GM19324 (cell line): Measurements from ENCODE around the gene PLIN3.
"Not testable (repeated sequence)": the region's sequence is repeated elsewhere in the genome, so short reads cannot be mapped to it uniquely, and the experiment has no call there.

Source experiments
- ATAC-seq: cut with Tn5 transposase; IDR thresholded peaks from one replicate; pipeline ENCODE4 v1.9.1; 2021; ENCODE audit warnings: mild to moderate bottlenecking, moderate library complexity; ENCODE audit not compliant: unreplicated experiment, low FRiP score

Gene PLIN3

DNA sequence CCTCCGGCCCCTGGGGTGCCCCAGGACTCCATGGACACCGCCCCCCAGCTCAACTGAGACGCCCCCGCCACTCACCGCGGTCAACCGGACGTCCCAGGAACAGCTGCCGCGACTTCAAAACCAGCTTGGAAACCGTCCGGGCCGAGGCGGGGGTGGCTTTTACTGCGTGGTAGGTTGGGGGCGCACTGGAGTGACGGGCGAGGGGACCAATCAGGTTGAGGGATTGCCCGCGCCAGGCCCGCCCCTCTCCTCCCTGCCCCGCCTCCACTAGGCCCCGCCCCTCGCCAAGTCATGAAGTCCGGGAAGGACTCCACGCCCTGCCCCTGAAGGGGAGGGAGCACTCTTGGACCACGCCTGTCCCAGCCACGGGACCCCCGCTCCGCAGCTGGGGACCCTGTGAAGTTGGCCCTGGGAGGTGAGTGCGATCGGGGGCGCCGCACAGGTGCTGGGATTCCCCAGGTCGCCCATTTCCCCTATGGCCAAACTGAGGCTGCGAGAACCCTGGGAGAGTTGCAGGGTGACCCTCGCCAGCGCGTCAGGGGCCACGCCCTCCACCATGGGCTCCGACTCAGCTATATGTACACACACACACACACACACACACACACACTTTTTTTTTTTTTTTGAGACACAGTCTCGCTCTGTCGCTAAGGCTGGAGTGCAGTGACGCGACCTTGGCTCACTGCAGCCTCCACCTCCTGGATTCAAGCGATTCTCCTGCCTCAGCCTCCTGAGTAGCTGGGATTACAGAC is at the start of gene PLIN3:
TSS of gene PLIN3 (minus strand) at position 134 of the 752 bp plus-strand sequence. CDS start 6,273 bp downstream, outside the sequence.
- peak; percentile 78 for ATAC-seq

GRCh38 chr19:4916292-4917082 is 49.0 kb upstream of the PLIN3 start:
- ATAC-seq: no peak

GRCh38 chr19:4914736-4915501 is 47.5 kb upstream of the PLIN3 start:
- ATAC-seq: no peak

GRCh38 chr19:4913996-4914735 is 46.7 kb upstream of the PLIN3 start:
- no peak for ATAC-seq

DNA sequence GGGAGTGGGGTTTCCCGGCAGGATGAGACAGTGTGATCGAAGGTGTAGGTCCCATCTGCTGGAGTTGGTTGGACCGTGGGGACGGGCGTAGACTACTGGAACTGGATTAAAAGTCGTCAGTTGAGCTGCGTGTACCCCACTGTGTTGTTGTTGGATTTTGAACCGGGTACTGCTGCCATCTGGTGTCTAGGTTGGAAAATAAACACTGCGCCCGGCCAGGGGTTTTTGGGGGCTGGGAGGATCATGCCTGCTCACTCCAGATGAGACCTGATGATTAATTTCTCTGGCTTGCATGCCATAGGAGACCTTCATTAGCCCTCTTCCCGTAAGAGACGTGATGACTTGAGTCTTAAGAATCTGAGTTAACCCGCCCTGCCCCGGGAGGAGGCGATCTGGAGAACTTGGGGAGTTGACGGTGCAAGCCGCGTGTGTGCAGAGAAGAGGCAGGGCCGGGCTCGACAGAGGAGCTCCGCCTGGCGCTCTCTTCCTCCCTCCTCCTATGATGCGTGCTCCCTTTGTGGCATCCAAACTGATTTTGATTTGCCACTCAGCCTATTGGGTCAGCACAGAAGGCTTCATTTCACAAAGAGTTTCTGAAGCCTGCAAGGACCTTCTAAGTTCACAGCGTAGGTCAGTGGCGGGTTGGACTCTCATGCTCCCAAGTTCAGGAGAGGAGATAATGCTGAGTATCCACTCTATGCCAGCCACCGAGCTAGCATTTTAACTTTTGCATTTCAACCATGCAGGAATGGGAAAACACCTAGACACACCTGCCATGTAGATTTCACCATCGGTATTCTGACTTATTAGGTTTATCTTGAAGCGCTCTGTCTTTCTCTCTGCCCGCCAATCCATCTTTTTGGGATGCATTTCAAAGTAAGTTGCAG is 44.6 kb upstream of the PLIN3 start:
- no peak for ATAC-seq

DNA sequence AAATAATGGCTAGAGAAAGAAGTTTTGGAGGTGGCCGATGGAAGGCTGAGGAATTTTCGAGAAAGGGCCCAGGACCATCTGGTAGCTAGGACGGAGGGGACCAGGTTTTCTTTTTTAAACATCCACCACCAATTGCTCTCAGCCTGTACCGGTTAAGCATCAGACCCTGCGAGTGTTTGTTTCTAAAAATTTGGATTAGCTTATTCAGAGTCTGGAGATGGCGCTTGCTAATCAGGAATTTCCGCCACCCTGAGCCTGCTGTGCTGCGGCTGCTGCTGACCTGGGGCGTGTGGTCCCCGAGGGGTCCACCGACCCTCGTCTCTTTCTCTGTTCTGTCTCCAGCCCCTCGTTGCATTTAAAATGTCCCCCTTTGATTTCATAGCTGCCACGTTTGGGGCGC is 43.8 kb upstream of the PLIN3 start:
- ATAC-seq: no peak

GRCh38 chr19:4910594-4911281 is 43.3 kb upstream of the PLIN3 start:
- no peak for ATAC-seq

DNA sequence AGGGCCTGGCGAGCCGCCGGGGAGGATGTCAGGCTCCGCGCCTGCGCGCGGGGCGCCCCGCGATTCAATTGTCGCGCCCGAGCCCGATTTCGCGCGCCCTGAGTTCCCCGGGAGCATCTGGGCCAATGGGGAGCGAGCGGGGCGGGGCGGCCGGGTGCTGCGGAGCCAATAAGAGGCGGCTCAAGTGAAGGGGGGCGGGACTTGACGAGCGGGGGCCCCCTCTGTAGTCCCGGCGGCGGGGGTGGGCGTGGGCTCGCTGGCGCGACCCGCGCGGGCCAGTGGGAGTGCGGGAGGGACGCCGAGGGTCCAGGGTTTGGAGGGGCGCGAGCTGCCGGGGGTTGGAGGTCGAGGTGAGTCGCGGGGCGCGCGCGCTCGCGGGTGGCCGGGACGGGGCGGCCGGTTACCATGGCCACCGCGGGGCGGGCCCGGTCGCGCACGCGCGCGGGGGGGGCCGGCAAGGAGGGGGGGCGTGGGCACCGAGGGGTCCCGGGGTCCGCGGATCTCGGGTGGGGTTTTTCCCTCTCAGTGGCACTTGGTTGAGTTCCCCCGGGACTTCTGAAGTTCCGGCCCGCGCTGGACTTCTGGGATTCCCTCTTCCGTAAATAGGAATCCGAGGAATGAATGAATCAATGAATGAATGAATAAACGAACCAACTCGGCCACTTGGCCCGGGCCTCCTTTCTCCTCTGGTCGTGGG is 42.6 kb upstream of the PLIN3 start:
- peak; percentile 79 for ATAC-seq

DNA sequence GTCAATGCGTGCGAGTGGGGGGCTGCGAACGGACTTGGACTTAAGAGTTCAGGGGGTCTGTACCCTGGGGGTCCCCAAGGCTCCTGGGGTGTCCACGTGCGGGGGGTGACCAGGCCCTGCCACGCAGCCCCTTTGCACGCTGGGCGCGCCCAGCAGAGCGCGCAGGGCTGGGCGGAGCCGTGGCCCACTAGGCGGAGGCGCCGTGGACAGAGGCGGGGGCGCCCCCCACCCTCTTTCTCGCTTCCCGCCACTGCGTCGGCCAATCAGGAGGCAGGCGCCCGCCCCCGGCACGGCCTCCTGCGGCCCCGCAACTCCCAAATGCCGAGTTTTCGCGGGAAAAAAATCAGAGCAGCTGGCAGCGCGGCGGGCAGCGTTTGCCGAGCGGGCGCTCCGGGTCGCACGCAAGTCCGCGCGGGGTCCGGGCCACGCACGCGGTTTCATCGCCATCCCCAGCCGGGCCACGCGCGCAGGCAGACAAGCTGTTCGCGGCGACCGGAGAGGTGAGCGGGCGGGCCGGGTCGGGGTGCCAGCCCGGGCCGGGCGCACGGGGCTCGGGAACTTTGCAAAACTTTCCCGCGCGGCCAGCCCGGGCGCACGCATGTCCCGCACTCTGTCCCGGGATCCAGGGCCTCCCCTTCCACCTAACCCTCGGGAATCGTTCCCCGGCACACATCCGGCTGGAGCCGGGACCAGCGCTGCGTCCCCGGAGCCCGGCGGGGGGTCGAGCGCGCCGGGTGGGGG is 41.9 kb upstream of the PLIN3 start, which contains the start of gene UHRF1:
TSS of gene UHRF1 (plus strand) at position 346 of the 741 bp plus-strand sequence. CDS start 1,385 bp downstream, outside the sequence.
- ATAC-seq: no peak

GRCh38 chr19:4908781-4909155 is 41.3 kb upstream of the PLIN3 start:
- no peak for ATAC-seq

DNA sequence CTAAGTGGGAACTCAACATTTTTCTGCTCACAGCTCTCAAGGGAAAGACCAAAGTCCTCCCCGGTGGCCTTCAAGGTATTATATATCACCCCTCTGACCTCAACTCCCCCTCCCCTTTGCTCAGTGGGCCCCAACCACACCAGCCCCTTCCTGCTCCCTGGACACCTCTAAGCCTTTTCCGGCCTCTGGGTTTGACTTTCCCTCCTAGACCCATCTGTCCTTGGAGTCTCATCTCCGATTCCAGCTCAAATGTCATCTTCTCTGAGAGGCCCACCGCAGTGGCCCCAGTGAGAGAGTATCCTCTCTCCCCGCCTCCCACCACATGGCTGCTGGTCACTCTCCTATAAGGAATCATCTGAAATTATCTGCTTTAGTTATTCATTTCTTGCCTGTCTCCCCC is 40.9 kb upstream of the PLIN3 start:
- no peak for ATAC-seq

GRCh38 chr19:4906963-4907362 is 39.5 kb upstream of the PLIN3 start:
- no peak for ATAC-seq

DNA sequence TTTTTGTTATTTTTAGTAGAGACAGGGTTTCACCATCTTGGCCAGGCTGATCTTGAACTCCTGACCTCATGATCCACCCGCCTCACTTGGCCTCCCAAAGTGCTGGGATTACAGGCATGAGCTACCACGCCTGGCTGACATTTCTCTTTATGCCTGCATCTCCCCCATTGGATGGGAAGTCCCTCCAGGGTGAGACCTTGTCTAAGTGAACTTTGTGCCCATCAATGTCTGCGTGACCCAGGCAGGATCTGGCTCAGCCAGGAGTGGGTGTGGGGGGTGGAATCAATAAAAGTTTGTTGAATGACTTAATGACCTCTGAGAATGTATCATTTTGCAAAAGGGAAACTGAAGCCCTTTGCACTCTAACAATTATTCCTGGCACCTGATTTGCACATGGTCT is 37.0 kb upstream of the PLIN3 start:
- ATAC-seq: no peak

DNA sequence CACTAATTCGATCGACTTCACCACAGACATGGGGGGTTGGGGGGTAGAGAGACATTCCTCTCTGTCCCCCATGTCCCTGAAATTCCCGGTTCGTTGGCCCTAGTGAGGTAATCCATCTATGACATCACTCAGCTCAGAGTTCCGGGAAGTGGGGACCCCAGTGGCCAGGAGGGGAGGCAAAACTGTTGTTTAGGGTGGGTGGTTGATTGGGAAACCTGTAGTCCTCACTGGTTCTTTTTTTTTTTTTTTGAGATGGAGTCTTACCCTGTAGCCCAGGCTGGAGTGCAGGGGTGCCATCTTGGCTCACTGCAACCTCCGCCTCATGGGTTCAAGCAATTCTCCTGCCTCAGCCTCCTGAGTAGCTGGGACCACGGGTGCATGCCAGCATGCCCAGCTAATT is 35.3 kb upstream of the PLIN3 start, which contains the start of gene ARRDC5:
TSS of gene ARRDC5 (minus strand) at position 101 of the 400 bp plus-strand sequence. CDS start at position 30, 71 bp downstream.
- ATAC-seq: no peak

GRCh38 chr19:4900879-4901278 is 33.4 kb upstream of the PLIN3 start:
- not testable (repeated sequence) for ATAC-seq

GRCh38 chr19:4897146-4897545 is 29.7 kb upstream of the PLIN3 start:
- ATAC-seq: no peak

DNA sequence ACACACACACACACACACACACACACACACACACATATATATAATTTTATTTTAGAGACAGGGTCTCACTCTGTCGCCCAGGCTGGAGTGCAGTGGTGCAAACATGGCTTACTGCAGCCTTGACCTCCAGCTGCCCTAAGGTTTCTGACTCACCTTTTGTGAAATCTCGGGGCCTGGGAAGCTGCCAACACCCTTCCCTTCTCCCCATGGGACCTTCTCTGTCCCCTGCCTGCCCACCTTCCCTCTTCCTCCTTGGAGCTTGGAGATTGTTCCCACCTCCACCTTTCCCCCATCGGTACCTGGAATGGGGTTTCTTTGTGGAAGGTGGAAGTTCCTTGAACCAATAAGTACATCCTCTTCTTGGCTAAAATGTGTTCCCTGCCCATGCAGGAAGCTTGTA is 28.9 kb upstream of the PLIN3 start:
- ATAC-seq: no peak
